GM21367 (cell line): Measurements from ENCODE around the gene FOXJ3.

ENCODE experiments used
- ATAC-seq: cut with Tn5 transposase; IDR thresholded peaks from one replicate; pipeline ENCODE4 v1.9.1; 2021; ENCODE audit not compliant: unreplicated experiment

The FOXJ3 gene

GRCh38 chr1:42146626-42147320 is 188.3 kb downstream of the FOXJ3 start:
- ATAC-seq, result no peak

GRCh38 chr1:42145764-42146625 is 189.0 kb downstream of the FOXJ3 start:
- ATAC-seq, result no peak

- no peak for ATAC-seq
These were observed 189.7 kb downstream of the FOXJ3 start for GRCh38 chr1:42145389-42145716.

- no peak for ATAC-seq
These were observed 190.2 kb downstream of the FOXJ3 start for GRCh38 chr1:42144711-42145388.

GRCh38 chr1:42143896-42144710 is 190.9 kb downstream of the FOXJ3 start:
- no peak for ATAC-seq

- no peak for ATAC-seq
These were observed 191.9 kb downstream of the FOXJ3 start for GRCh38 chr1:42142894-42143675.

GRCh38 chr1:42141978-42142377 is 193.1 kb downstream of the FOXJ3 start:
- ATAC-seq, result no peak

GRCh38 chr1:42140191-42140590 is 194.8 kb downstream of the FOXJ3 start:
- ATAC-seq, result no peak

GRCh38 chr1:42139444-42139843 is 195.6 kb downstream of the FOXJ3 start:
- ATAC-seq, result no peak

GRCh38 chr1:42138586-42138985 is 196.4 kb downstream of the FOXJ3 start:
- ATAC-seq, result no peak

- ATAC-seq, result no peak
These were observed 197.3 kb downstream of the FOXJ3 start for GRCh38 chr1:42137766-42138165.

- no peak for ATAC-seq
These were observed 198.6 kb downstream of the FOXJ3 start for GRCh38 chr1:42136466-42136865.

GRCh38 chr1:42135426-42135825 is 199.6 kb downstream of the FOXJ3 start:
- no peak for ATAC-seq

- no peak for ATAC-seq
These were observed 201.1 kb downstream of the FOXJ3 start for GRCh38 chr1:42133809-42134526.

- ATAC-seq, result no peak
These were observed 201.6 kb downstream of the FOXJ3 start for GRCh38 chr1:42133390-42133789.

GRCh38 chr1:42130061-42130660 is 204.9 kb downstream of the FOXJ3 start:
- ATAC-seq, result no peak

GRCh38 chr1:42128964-42129363 is 206.1 kb downstream of the FOXJ3 start:
- no peak for ATAC-seq

GRCh38 chr1:42128499-42128898 is 206.5 kb downstream of the FOXJ3 start:
- ATAC-seq, result no peak

GRCh38 chr1:42127767-42128166 is 207.3 kb downstream of the FOXJ3 start:
- ATAC-seq, result no peak
